Measurements from ENCODE around the gene FBXO8. TPM values are rescaled to one million over a fixed set of nuclear protein-coding genes. Genes with fewer than 3 reads are reported as not detected.

The FBXO8 gene, protein sequence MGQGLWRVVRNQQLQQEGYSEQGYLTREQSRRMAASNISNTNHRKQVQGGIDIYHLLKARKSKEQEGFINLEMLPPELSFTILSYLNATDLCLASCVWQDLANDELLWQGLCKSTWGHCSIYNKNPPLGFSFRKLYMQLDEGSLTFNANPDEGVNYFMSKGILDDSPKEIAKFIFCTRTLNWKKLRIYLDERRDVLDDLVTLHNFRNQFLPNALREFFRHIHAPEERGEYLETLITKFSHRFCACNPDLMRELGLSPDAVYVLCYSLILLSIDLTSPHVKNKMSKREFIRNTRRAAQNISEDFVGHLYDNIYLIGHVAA
- total RNA-seq (2021; ENCODE audit: unreplicated experiment), result 5.8 TPM
- polyA plus RNA-seq (2012; ENCODE audit: insufficient read length), result 4.7 TPM
- Bru-seq, nascent RNA, result percentile 56 among the genes with signal in this experiment
- BruChase-seq, experiment 1, labeled RNA remaining after a 2-hour chase, result percentile 42 among the genes with signal in this experiment
- BruChase-seq, experiment 2, labeled RNA remaining after a 6-hour chase, result percentile 37 among the genes with signal in this experiment
- long read RNA-seq, transcript FBXO8-201 (6 exons, 2,577 nt), result major isoform, 5 of 7 reads
- long read RNA-seq, partial matches to known transcripts, result 1 of 7 reads
- long read RNA-seq, other reads (novel, unspliced or antisense), result 1 of 7 reads

DNA sequence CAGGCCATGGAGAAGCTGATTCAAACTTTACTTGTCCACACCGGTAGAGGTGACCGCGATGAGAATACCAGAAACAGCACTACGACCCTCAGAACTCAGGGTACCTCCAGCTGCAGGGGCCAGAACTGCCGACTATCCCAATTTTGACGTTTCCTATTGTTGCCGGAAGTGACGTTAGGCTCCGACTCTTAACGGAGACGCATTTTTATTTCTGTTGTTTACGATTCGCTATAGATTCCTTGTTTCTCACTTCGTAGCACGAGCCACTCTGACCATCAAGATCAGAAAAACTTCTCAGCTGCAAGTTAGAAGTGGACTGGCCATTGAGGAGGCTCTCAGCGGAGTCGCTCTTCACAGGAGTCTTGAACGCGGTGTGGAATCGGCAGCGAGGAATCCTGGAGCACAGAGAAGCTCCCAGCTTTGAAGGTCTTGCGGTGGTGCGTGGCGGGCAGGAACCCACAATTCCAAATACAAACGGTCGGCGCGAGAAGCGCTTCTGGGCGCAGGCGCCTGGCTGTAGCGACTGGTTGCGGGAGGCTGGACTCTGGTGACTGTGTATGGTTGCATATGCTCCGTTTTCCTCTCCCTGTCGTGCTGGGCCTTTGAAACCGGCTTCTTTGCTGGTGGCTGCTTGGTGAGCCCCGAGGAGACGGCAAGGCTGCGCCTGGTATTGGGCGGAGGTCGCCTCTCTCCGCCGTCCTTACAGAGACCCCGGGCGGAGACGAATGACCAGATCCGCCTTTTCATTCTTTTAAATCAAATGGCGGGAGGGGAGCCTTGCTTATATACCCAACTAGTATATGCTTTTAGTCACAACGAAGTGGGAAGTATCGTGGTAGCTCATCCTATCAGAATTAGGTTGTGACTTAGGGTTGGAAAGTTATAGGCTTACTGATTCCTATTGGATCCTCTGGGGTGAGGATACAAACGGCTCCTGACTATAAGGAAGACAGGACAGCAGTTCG lies at the start of gene FBXO8, which contains the start of gene CEP44:
TSS of gene FBXO8 (minus strand) at position 161 of the 965 bp plus-strand sequence. CDS start 20,575 bp downstream, outside the sequence.
TSS of gene CEP44 (plus strand) at position 405 of the 965 bp plus-strand sequence. CDS start 15,211 bp downstream, outside the sequence.
- CTCF ChIA-PET, result no interaction called here
- BruUV-seq (replicated peaks), result no TSS peak

More for the DNA sequence above, at the start of gene FBXO8, which contains the start of gene CEP44:
- H3K27ac ChIP-seq (ENCODE audit: low read length), result peak within 1 kb of the TSS; percentile 96
- peaks cover 6% of the 10 kb centered on the region for H3K36me3 ChIP-seq (ENCODE audit: control insufficient read depth, insufficient read depth, low read length)
- peak; percentile 89 for ATAC-seq
- peak; percentile 97 for TF ChIP-seq TCF7L2 (IDR thresholded peaks at IDR 0.05; ENCODE audit: low read depth, low read length)
- TF ChIP-seq POLR2AphosphoS5 (IDR thresholded peaks at IDR 0.05; ENCODE audit: low read depth, low read length), result peak; percentile 59; the same call in 1 of the 2 replicates
- TF ChIP-seq, protein P1, sequence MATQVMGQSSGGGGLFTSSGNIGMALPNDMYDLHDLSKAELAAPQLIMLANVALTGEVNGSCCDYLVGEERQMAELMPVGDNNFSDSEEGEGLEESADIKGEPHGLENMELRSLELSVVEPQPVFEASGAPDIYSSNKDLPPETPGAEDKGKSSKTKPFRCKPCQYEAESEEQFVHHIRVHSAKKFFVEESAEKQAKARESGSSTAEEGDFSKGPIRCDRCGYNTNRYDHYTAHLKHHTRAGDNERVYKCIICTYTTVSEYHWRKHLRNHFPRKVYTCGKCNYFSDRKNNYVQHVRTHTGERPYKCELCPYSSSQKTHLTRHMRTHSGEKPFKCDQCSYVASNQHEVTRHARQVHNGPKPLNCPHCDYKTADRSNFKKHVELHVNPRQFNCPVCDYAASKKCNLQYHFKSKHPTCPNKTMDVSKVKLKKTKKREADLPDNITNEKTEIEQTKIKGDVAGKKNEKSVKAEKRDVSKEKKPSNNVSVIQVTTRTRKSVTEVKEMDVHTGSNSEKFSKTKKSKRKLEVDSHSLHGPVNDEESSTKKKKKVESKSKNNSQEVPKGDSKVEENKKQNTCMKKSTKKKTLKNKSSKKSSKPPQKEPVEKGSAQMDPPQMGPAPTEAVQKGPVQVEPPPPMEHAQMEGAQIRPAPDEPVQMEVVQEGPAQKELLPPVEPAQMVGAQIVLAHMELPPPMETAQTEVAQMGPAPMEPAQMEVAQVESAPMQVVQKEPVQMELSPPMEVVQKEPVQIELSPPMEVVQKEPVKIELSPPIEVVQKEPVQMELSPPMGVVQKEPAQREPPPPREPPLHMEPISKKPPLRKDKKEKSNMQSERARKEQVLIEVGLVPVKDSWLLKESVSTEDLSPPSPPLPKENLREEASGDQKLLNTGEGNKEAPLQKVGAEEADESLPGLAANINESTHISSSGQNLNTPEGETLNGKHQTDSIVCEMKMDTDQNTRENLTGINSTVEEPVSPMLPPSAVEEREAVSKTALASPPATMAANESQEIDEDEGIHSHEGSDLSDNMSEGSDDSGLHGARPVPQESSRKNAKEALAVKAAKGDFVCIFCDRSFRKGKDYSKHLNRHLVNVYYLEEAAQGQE (IDR thresholded peaks at IDR 0.05; ENCODE audit: insufficient read depth in 1 of 2, low read depth in 2 of 2, low read length in 1 of 2), result no peak
- TF ChIP-seq SIN3A (IDR thresholded peaks at IDR 0.05; ENCODE audit: borderline replicate concordance, insufficient read depth, low read depth, low read length), result no peak
- TF ChIP-seq, protein P2, sequence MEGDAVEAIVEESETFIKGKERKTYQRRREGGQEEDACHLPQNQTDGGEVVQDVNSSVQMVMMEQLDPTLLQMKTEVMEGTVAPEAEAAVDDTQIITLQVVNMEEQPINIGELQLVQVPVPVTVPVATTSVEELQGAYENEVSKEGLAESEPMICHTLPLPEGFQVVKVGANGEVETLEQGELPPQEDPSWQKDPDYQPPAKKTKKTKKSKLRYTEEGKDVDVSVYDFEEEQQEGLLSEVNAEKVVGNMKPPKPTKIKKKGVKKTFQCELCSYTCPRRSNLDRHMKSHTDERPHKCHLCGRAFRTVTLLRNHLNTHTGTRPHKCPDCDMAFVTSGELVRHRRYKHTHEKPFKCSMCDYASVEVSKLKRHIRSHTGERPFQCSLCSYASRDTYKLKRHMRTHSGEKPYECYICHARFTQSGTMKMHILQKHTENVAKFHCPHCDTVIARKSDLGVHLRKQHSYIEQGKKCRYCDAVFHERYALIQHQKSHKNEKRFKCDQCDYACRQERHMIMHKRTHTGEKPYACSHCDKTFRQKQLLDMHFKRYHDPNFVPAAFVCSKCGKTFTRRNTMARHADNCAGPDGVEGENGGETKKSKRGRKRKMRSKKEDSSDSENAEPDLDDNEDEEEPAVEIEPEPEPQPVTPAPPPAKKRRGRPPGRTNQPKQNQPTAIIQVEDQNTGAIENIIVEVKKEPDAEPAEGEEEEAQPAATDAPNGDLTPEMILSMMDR (IDR thresholded peaks at IDR 0.05), result no peak
- no peaks in the 10 kb centered on the region for H3K9me3 ChIP-seq (ENCODE audit: control insufficient read depth, insufficient read depth, low read depth, low read length)
- intact Hi-C loops (cut with micrococcal nuclease; ENCODE audit: unreplicated experiment) (no loop called here), in situ Hi-C loops (cut with HindIII; ENCODE audit: low pct_unique_long_range_greater_than_20kb, low sequenced_read_pairs) (no loop called here)
- no peaks in the 10 kb centered on the region for H3K27me3 ChIP-seq (ENCODE audit: control insufficient read depth, insufficient read depth, low read length)
- POLR2A ChIA-PET, result interaction anchor here (0.5 kb wide), 1 partner anchor 914 kb away, joined by 4 read pairs; no protein-coding TSS in a partner anchor
- H3K4me3 ChIP-seq (ENCODE audit: low read depth in 2 of 2, low read length in 2 of 2), result peak within 1 kb of the TSS; percentile 84 to 96
- DNase-seq (ENCODE audit: low read depth, low spot score), result peak; percentile 75
- peaks cover 5% of the 10 kb centered on the region; the same call in 1 of the 2 replicates for H3K4me1 ChIP-seq (ENCODE audit: control insufficient read depth, insufficient read depth, low read length)
